ENCODE measurements around the gene SCART1.

SCART1 gene

GRCh38 chr10:133445751-133446708 lies 7.7 kb upstream of the SCART1 start:
- H3K27ac Mint-ChIP-seq = no peak overlapping the region
- H3K4me1 Mint-ChIP-seq = no peaks in the 10 kb centered on the region
- H3K4me3 Mint-ChIP-seq = no peak overlapping the region
- TF ChIP-seq CTCF (IDR thresholded peaks at IDR 0.05; ENCODE audit: unreplicated experiment in 3 of 3) = no peak
- H3K27me3 Mint-ChIP-seq (ENCODE audit: low read depth) = peaks cover 3% of the 10 kb centered on the region
- H3K36me3 Mint-ChIP-seq (ENCODE audit: low read depth) = peaks cover 32% of the 10 kb centered on the region
- H3K9me3 Mint-ChIP-seq = peaks cover 51% of the 10 kb centered on the region

GRCh38 chr10:133446979-133447378 lies 6.8 kb upstream of the SCART1 start:
- H3K4me1 Mint-ChIP-seq = no peaks in the 10 kb centered on the region
- TF ChIP-seq CTCF (IDR thresholded peaks at IDR 0.05; ENCODE audit: unreplicated experiment in 3 of 3) = no peak
- peaks cover 55% of the 10 kb centered on the region for H3K9me3 Mint-ChIP-seq
- peaks cover 3% of the 10 kb centered on the region for H3K27me3 Mint-ChIP-seq (ENCODE audit: low read depth)
- no peak overlapping the region for H3K4me3 Mint-ChIP-seq
- H3K27ac Mint-ChIP-seq = no peak overlapping the region
- peaks cover 32% of the 10 kb centered on the region for H3K36me3 Mint-ChIP-seq (ENCODE audit: low read depth)

- no peaks in the 10 kb centered on the region for H3K4me1 Mint-ChIP-seq
- H3K27ac Mint-ChIP-seq = no peak overlapping the region
- peaks cover 52% of the 10 kb centered on the region for H3K9me3 Mint-ChIP-seq
- peaks cover 27% of the 10 kb centered on the region for H3K36me3 Mint-ChIP-seq (ENCODE audit: low read depth)
- no peak for TF ChIP-seq CTCF (IDR thresholded peaks at IDR 0.05; ENCODE audit: unreplicated experiment in 3 of 3)
- H3K27me3 Mint-ChIP-seq (ENCODE audit: low read depth) = peaks cover 3% of the 10 kb centered on the region
- no peak overlapping the region for H3K4me3 Mint-ChIP-seq
Measured at GRCh38 chr10:133448120-133448519, 5.6 kb upstream of the SCART1 start.

- H3K27me3 Mint-ChIP-seq (ENCODE audit: low read depth) = peaks cover 3% of the 10 kb centered on the region
- TF ChIP-seq CTCF (IDR thresholded peaks at IDR 0.05; ENCODE audit: unreplicated experiment in 3 of 3) = no peak
- peaks cover 53% of the 10 kb centered on the region for H3K9me3 Mint-ChIP-seq
- H3K4me3 Mint-ChIP-seq = no peak overlapping the region
- peaks cover 20% of the 10 kb centered on the region for H3K36me3 Mint-ChIP-seq (ENCODE audit: low read depth)
- no peak overlapping the region for H3K27ac Mint-ChIP-seq
- no peaks in the 10 kb centered on the region for H3K4me1 Mint-ChIP-seq
Measured at GRCh38 chr10:133451346-133451745, 2.4 kb upstream of the SCART1 start.

- Mint-ChIP-seq H3K27ac (no peak overlapping the region), H3K27me3 (ENCODE audit: low read depth) (peaks cover 3% of the 10 kb centered on the region), H3K9me3 (peaks cover 45% of the 10 kb centered on the region), H3K36me3 (ENCODE audit: low read depth) (peaks cover 13% of the 10 kb centered on the region), H3K4me1 (no peaks in the 10 kb centered on the region), H3K4me3 (no peak overlapping the region)
- no peak for TF ChIP-seq CTCF (IDR thresholded peaks at IDR 0.05; ENCODE audit: unreplicated experiment in 3 of 3)
Measured at GRCh38 chr10:133452453-133452852, 1.3 kb upstream of the SCART1 start.
